HG03196 (cell line): Measurements from ENCODE around the gene AUH.

Experiments
- ATAC-seq: cut with Tn5 transposase; IDR thresholded peaks from one replicate; pipeline ENCODE4 v1.9.1; 2021; ENCODE audit not compliant: unreplicated experiment

The AUH gene

GRCh38 chr9:91253488-91253887 lies 108.2 kb downstream of the AUH start:
- ATAC-seq, result no peak

GRCh38 chr9:91248707-91249106 lies 113.0 kb downstream of the AUH start:
- ATAC-seq, result no peak

GRCh38 chr9:91247278-91247677 lies 114.4 kb downstream of the AUH start:
- no peak for ATAC-seq

GRCh38 chr9:91246846-91247245 lies 114.9 kb downstream of the AUH start:
- ATAC-seq, result no peak

GRCh38 chr9:91245431-91246313 lies 116.0 kb downstream of the AUH start:
- ATAC-seq, result peak; percentile 57

GRCh38 chr9:91243029-91243428 lies 118.7 kb downstream of the AUH start:
- ATAC-seq, result no peak

- ATAC-seq, result no peak
These were observed 119.8 kb downstream of the AUH start for GRCh38 chr9:91241909-91242308.

- no peak for ATAC-seq
These were observed 121.0 kb downstream of the AUH start for GRCh38 chr9:91240596-91241165.

GRCh38 chr9:91239367-91240111 lies 122.2 kb downstream of the AUH start:
- ATAC-seq, result no peak

- no peak for ATAC-seq
These were observed 127.2 kb downstream of the AUH start for GRCh38 chr9:91234523-91234922.

- ATAC-seq, result no peak
These were observed 130.1 kb downstream of the AUH start for GRCh38 chr9:91231619-91232018.

GRCh38 chr9:91223000-91223399 lies 138.7 kb downstream of the AUH start:
- no peak for ATAC-seq

- no peak for ATAC-seq
These were observed 139.3 kb downstream of the AUH start for GRCh38 chr9:91222457-91222856.

- ATAC-seq, result no peak
These were observed 140.4 kb downstream of the AUH start for GRCh38 chr9:91221332-91221731.

GRCh38 chr9:91220491-91221135 lies 141.1 kb downstream of the AUH start:
- no peak for ATAC-seq

- no peak for ATAC-seq
These were observed 141.7 kb downstream of the AUH start for GRCh38 chr9:91220021-91220420.

GRCh38 chr9:91219557-91219956 lies 142.2 kb downstream of the AUH start:
- no peak for ATAC-seq

GRCh38 chr9:91217388-91217787 lies 144.3 kb downstream of the AUH start:
- no peak for ATAC-seq

GRCh38 chr9:91214867-91215266 lies 146.9 kb downstream of the AUH start:
- ATAC-seq, result no peak

GRCh38 chr9:91214086-91214485 lies 147.6 kb downstream of the AUH start:
- ATAC-seq, result no peak

- no peak for ATAC-seq
These were observed 149.0 kb downstream of the AUH start for GRCh38 chr9:91212596-91213243.
